GM12878 (cell line): ENCODE data around the gene ARID1A. TPM values are rescaled to one million over a fixed set of nuclear protein-coding genes. Genes with fewer than 3 reads are reported as not detected.

Experiments used
- BHLHE40 ChIP-seq, 2 experiments: fragments of 450-650 bp in 1 of 2; IDR thresholded peaks; 2 replicates each; pipeline ENCODE4 v1.6.1; 2011 to 2017; ENCODE audit warnings: low read depth in 2 of 2, borderline replicate concordance in 1 of 2, improper control_type of control experiment in 1 of 2, low read length in 1 of 2, mild to moderate bottlenecking in 1 of 2
- CBX5 ChIP-seq: sonication (generic); IDR thresholded peaks from 2 replicates; pipeline ENCODE4 v1.6.1; 2016; ENCODE audit warnings: low read depth, moderate library complexity, mild to moderate bottlenecking, inconsistent platforms
- DPF2 ChIP-seq: fragments of 450-650 bp; IDR thresholded peaks from 2 replicates; pipeline ENCODE4 v1.6.1; 2017; ENCODE audit warnings: mild to moderate bottlenecking
- EGR1 ChIP-seq, 2 experiments: IDR thresholded peaks; 1 replicate in 1 of 2; 2 replicates in 1 of 2; pipeline ENCODE4 v1.6.1; 2011 to 2012; ENCODE audit warnings: low read depth in 2 of 2, low read length in 2 of 2, borderline replicate concordance in 1 of 2, mild to moderate bottlenecking in 1 of 2, moderate library complexity in 1 of 2
- GABPA ChIP-seq: IDR thresholded peaks from 2 replicates; pipeline ENCODE4 v1.6.1; 2014; ENCODE audit warnings: antibody characterized with exemption, low read depth, mild to moderate bottlenecking, inconsistent platforms
- HDAC6 ChIP-seq: fragments of 200-600 bp; sonication (generic); IDR thresholded peaks from one replicate; pipeline ENCODE4 v1.8.0; 2017; ENCODE audit warnings: antibody characterized with exemption; ENCODE audit not compliant: unreplicated experiment
- IKZF1 ChIP-seq: fragments of 450-650 bp; conservative IDR thresholded peaks from 2 replicates; pipeline ENCODE4 v1.6.1; 2017; ENCODE audit warnings: antibody characterized with exemption, mild to moderate bottlenecking
- MEF2A ChIP-seq: IDR thresholded peaks from 2 replicates; pipeline ENCODE4 v1.6.1; 2011; ENCODE audit warnings: low read depth, mild to moderate bottlenecking, low read length, moderate library complexity; ENCODE audit not compliant: insufficient read depth
- MEF2B ChIP-seq: fragments of 450-650 bp; IDR thresholded peaks from 2 replicates; pipeline ENCODE4 v1.6.1; 2018; ENCODE audit warnings: mild to moderate bottlenecking, moderate library complexity; ENCODE audit not compliant: partially characterized antibody, poor library complexity, severe bottlenecking
- NRF1 ChIP-seq: conservative IDR thresholded peaks from 2 replicates; pipeline ENCODE4 v1.6.1; 2011; ENCODE audit warnings: mild to moderate bottlenecking, low read depth, low read length, improper control_type of control experiment
- POLR2AphosphoS2 ChIP-seq: IDR thresholded peaks from 2 replicates; pipeline ENCODE4 v1.6.1; 2011; ENCODE audit warnings: low read depth, mild to moderate bottlenecking, low read length, improper control_type of control experiment, moderate library complexity
- POU2F2 ChIP-seq: IDR thresholded peaks from 3 replicates; pipeline ENCODE4 v1.6.1; 2011; ENCODE audit warnings: low read depth, mild to moderate bottlenecking, low read length, borderline replicate concordance
- RBBP5 ChIP-seq: fragments of 200-600 bp; sonication (generic); conservative IDR thresholded peaks from 2 replicates; pipeline ENCODE4 v1.6.1; 2016
- RELA ChIP-seq: fragments of 450-650 bp; IDR thresholded peaks from 2 replicates; pipeline ENCODE4 v1.8.0; 2014; ENCODE audit warnings: borderline replicate concordance; ENCODE audit not compliant: partially characterized antibody
- SIX5 ChIP-seq: IDR thresholded peaks from 2 replicates; pipeline ENCODE4 v1.6.1; 2011; ENCODE audit warnings: mild to moderate bottlenecking, low read depth, low read length, moderate library complexity; ENCODE audit not compliant: severe bottlenecking
- SMAD1 ChIP-seq: fragments of 450-650 bp; IDR thresholded peaks from 2 replicates; pipeline ENCODE4 v1.6.1; 2018; ENCODE audit warnings: mild to moderate bottlenecking, low read depth; ENCODE audit not compliant: partially characterized antibody
- WRNIP1 ChIP-seq: IDR thresholded peaks from 2 replicates; pipeline ENCODE4 v1.6.1; 2011; ENCODE audit warnings: low read depth, low read length, improper control_type of control experiment, borderline replicate concordance
- YY1 ChIP-seq: IDR thresholded peaks from 2 replicates; pipeline ENCODE4 v1.6.1; 2011; ENCODE audit warnings: low read depth, mild to moderate bottlenecking, low read length
- ZNF384 ChIP-seq: IDR thresholded peaks from 2 replicates; pipeline ENCODE4 v1.6.1; 2012; ENCODE audit warnings: low read depth, mild to moderate bottlenecking, low read length, improper control_type of control experiment, borderline replicate concordance
- polyA plus RNA-seq, 11 experiments: library from polyadenylated mRNA; depleted of rRNA in 4 of 11; unstranded in 6 of 11; stranded (reverse) in 5 of 11; fragments of >200 nt; fragmentation: Nextera tagmentation in 4 of 11; fragmentation: Illumina TruSeq in 1 of 11; extraction: Ambion mirVana in 4 of 11; extraction: Trizol in 1 of 11; gene quantifications; 1 replicate in 1 of 11; 2 replicates in 10 of 11; pipeline versions ENCODE4 v1.2.1 to v1.2.3, GENCODE V29; 2011 to 2016; ENCODE audit warnings: inconsistent platforms in 2 of 11, missing spikeins in 2 of 11, low read depth in 1 of 11
- total RNA-seq, 4 experiments: library from RNA; depleted of rRNA in 3 of 4; stranded (reverse); fragments of >200 nt in 3 of 4; fragmentation: Illumina TruSeq in 1 of 4; extraction: Trizol in 1 of 4; gene quantifications; 2 replicates each; pipeline versions ENCODE4 v1.2.1 to v1.2.3, GENCODE V29; 2013 to 2021
- TF ChIP-seq, protein P1 (sequence below): fragments of 450-650 bp; IDR thresholded peaks from 2 replicates; pipeline ENCODE4 v1.6.1; 2014; ENCODE audit warnings: mild to moderate bottlenecking
- TF ChIP-seq, protein P2 (sequence below): fragments of 450-650 bp; IDR thresholded peaks from 2 replicates; pipeline ENCODE4 v1.6.1; 2017; ENCODE audit warnings: mild to moderate bottlenecking
- TF ChIP-seq, protein P3 (sequence below): fragments of 450-650 bp; formaldehyde crosslinking; IDR thresholded peaks from 2 replicates; pipeline ENCODE4 v1.4.0; 2020; ENCODE audit warnings: mild to moderate bottlenecking, moderate library complexity

Gene ARID1A
- total and polyA plus RNA-seq, 10 of the 15 experiments (the other 5 are each of a cell fraction or from before 2014, with no cell fraction given), result 10.0 to 98.0 (median 23.5) TPM

DNA sequence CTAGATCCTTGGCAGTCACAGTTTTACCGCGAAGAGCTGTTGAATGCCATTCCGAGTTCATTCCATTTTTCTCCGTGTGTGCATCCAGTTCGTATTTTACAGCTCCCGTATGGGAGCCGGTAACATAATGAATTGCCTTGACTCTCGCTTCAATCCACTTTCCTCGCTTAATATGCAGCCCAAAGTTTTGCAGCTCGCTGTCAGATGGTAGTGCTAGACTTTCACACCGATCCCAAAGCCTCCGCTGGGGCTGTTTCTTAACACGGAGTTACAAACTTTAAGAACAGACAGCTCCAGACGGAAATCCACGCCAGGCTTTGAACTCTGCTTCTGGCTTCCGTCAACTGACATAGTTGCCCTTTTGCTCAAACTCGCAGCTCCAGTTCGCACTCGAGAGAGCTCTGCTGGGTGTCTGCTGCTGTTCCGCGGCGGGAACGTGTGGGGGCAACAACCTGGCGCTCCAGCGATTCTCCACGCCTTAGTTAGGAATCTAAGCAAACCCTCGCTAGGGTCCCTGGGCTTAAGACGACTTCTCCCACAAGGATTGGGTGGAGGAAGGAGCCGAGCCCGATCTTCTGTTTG, 3.5 kb upstream of the ARID1A start (continued):
- TF ChIP-seq RBBP5 (0 out of 2 replicates have a peak, but pooled peaks have one; percentile 17), POLR2AphosphoS2 (0 out of 2 replicates have a peak, but pooled peaks have one; percentile 60), BHLHE40 (IDR thresholded peaks at IDR 0.05; ENCODE audit: borderline replicate concordance in 1 of 2, low read depth in 2 of 2, low read length in 1 of 2) (peak in 1 of 2 experiments; percentile 4; a peak in 2 of 4 replicates), GABPA (no peak), POU2F2 (peak; percentile 62; the same call in 2 of the 3 replicates), IKZF1 (no peak; the same call in 1 of the 2 replicates), SMAD1 (no peak), MEF2B (peak; percentile 12), MEF2A (0 out of 2 replicates have a peak, but pooled peaks have one; percentile 9), DPF2 (no peak; the same call in 1 of the 2 replicates), ZNF384 (no peak), HDAC6 (no peak), RELA (no peak), WRNIP1 (no peak), SIX5 (no peak), NRF1 (no peak), EGR1 (IDR thresholded peaks at IDR 0.05; ENCODE audit: borderline replicate concordance in 1 of 2, low read depth in 2 of 2, low read length in 2 of 2) (no peak), CBX5 (no peak), YY1 (peak; percentile 84; the same call in 1 of the 2 replicates)
- TF ChIP-seq, protein P1, sequence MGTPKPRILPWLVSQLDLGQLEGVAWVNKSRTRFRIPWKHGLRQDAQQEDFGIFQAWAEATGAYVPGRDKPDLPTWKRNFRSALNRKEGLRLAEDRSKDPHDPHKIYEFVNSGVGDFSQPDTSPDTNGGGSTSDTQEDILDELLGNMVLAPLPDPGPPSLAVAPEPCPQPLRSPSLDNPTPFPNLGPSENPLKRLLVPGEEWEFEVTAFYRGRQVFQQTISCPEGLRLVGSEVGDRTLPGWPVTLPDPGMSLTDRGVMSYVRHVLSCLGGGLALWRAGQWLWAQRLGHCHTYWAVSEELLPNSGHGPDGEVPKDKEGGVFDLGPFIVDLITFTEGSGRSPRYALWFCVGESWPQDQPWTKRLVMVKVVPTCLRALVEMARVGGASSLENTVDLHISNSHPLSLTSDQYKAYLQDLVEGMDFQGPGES, result no peak
- TF ChIP-seq, protein P2, sequence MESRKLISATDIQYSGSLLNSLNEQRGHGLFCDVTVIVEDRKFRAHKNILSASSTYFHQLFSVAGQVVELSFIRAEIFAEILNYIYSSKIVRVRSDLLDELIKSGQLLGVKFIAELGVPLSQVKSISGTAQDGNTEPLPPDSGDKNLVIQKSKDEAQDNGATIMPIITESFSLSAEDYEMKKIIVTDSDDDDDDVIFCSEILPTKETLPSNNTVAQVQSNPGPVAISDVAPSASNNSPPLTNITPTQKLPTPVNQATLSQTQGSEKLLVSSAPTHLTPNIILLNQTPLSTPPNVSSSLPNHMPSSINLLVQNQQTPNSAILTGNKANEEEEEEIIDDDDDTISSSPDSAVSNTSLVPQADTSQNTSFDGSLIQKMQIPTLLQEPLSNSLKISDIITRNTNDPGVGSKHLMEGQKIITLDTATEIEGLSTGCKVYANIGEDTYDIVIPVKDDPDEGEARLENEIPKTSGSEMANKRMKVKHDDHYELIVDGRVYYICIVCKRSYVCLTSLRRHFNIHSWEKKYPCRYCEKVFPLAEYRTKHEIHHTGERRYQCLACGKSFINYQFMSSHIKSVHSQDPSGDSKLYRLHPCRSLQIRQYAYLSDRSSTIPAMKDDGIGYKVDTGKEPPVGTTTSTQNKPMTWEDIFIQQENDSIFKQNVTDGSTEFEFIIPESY, result 0 out of 2 replicates have a peak, but pooled peaks have one; percentile 11
- TF ChIP-seq, protein P3, sequence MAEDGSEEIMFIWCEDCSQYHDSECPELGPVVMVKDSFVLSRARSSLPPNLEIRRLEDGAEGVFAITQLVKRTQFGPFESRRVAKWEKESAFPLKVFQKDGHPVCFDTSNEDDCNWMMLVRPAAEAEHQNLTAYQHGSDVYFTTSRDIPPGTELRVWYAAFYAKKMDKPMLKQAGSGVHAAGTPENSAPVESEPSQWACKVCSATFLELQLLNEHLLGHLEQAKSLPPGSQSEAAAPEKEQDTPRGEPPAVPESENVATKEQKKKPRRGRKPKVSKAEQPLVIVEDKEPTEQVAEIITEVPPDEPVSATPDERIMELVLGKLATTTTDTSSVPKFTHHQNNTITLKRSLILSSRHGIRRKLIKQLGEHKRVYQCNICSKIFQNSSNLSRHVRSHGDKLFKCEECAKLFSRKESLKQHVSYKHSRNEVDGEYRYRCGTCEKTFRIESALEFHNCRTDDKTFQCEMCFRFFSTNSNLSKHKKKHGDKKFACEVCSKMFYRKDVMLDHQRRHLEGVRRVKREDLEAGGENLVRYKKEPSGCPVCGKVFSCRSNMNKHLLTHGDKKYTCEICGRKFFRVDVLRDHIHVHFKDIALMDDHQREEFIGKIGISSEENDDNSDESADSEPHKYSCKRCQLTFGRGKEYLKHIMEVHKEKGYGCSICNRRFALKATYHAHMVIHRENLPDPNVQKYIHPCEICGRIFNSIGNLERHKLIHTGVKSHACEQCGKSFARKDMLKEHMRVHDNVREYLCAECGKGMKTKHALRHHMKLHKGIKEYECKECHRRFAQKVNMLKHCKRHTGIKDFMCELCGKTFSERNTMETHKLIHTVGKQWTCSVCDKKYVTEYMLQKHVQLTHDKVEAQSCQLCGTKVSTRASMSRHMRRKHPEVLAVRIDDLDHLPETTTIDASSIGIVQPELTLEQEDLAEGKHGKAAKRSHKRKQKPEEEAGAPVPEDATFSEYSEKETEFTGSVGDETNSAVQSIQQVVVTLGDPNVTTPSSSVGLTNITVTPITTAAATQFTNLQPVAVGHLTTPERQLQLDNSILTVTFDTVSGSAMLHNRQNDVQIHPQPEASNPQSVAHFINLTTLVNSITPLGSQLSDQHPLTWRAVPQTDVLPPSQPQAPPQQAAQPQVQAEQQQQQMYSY (CRISPR knock-in tag), result no peak
